SJCRH30 (cell line): ENCODE measurements around the gene EFCAB6. TPM values are rescaled to one million over a fixed set of nuclear protein-coding genes. Genes with fewer than 3 reads are reported as not detected.

Experiments used
- DNase-seq, 2 experiments: peaks; one replicate each; pipeline ENCODE4 v3.0.0-alpha.2; 2015 to 2020
- H3K27ac ChIP-seq: fragments of 250-450 bp; sonication (Bioruptor Pico); 2 replicates; pipeline ENCODE4 v1.5.1; 2020; ENCODE audit warnings: mild to moderate bottlenecking, moderate library complexity
- H3K27me3 ChIP-seq: fragments of 250-450 bp; sonication (Bioruptor Pico); 2 replicates; pipeline ENCODE4 v1.5.1; 2020; ENCODE audit warnings: mild to moderate bottlenecking, moderate library complexity
- H3K36me3 ChIP-seq: fragments of 250-450 bp; sonication (Bioruptor Pico); 2 replicates; pipeline ENCODE4 v1.5.1; 2020; ENCODE audit warnings: mild to moderate bottlenecking, moderate library complexity
- H3K4me1 ChIP-seq: fragments of 250-450 bp; sonication (Bioruptor Pico); 2 replicates; pipeline ENCODE4 v1.5.1; 2020; ENCODE audit warnings: mild to moderate bottlenecking, moderate library complexity
- H3K4me3 ChIP-seq: fragments of 250-450 bp; sonication (Bioruptor Pico); 2 replicates; pipeline ENCODE4 v1.5.1; 2020; ENCODE audit warnings: mild to moderate bottlenecking, moderate library complexity
- H3K9me3 ChIP-seq: fragments of 250-450 bp; sonication (Bioruptor Pico); replicated peaks from 2 replicates; pipeline ENCODE4 v1.5.1; 2020; ENCODE audit warnings: mild to moderate bottlenecking, moderate library complexity
- total RNA-seq: library from RNA; depleted of rRNA; stranded (reverse); fragments of >200 nt; shearing (Covaris generic); gene quantifications from 2 replicates; pipeline ENCODE4 v1.2.3, GENCODE V29; 2014

EFCAB6 gene
- total RNA-seq, 1 experiment from 2014 or later: not detected

DNA sequence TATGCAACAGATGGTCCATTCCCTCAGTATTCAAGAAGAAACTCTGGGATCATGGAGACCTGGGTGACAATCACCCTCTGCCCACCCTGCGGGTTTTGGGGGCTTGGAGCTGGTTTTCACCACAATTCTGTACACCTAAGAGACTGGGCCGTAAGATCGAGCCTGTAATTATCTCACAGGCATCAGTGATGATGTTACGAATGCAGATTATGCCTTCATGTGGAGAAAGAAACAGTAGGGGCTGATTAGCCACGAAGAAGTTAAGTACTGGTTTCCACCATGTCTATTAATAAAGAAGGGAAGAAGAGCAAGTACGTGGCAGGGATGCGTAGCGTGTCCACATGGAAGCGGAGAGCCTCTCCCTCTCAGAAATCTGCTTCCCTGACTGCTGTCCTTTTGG lies 5.3 kb upstream of the EFCAB6 start:
- peaks cover 14% of the 10 kb centered on the region for H3K27me3 ChIP-seq
- H3K9me3 ChIP-seq: no peaks in the 10 kb centered on the region
- H3K4me1 ChIP-seq: no peaks in the 10 kb centered on the region
- no peaks in the 10 kb centered on the region for H3K36me3 ChIP-seq
- H3K4me3 ChIP-seq: no peak overlapping the region
- H3K27ac ChIP-seq: no peak overlapping the region
- DNase-seq: no peak

- no peak for DNase-seq
- Histone ChIP-seq H3K36me3 (no peaks in the 10 kb centered on the region), H3K9me3 (no peaks in the 10 kb centered on the region), H3K27ac (no peak overlapping the region), H3K4me1 (no peaks in the 10 kb centered on the region), H3K4me3 (no peak overlapping the region), H3K27me3 (no peaks in the 10 kb centered on the region)
Observed at GRCh38 chr22:43814264-43814663, 2.2 kb upstream of the EFCAB6 start.

- H3K4me1 ChIP-seq: no peaks in the 10 kb centered on the region
- no peaks in the 10 kb centered on the region for H3K27me3 ChIP-seq
- no peak overlapping the region for H3K4me3 ChIP-seq
- no peaks in the 10 kb centered on the region for H3K36me3 ChIP-seq
- DNase-seq: no peak
- H3K9me3 ChIP-seq: no peaks in the 10 kb centered on the region
- no peak overlapping the region for H3K27ac ChIP-seq
Observed at GRCh38 chr22:43812890-43813289, 785 bp upstream of the EFCAB6 start.

GRCh38 chr22:43811777-43812148 lies 342 bp downstream of the EFCAB6 start:
- Histone ChIP-seq H3K27ac (no peak overlapping the region), H3K36me3 (no peaks in the 10 kb centered on the region), H3K9me3 (no peaks in the 10 kb centered on the region), H3K4me1 (no peaks in the 10 kb centered on the region), H3K4me3 (peak overlapping the region; percentile 55), H3K27me3 (no peaks in the 10 kb centered on the region)
- DNase-seq: no peak

- no peak for DNase-seq
- no peak overlapping the region for H3K27ac ChIP-seq
- no peaks in the 10 kb centered on the region for H3K36me3 ChIP-seq
- peaks cover 3% of the 10 kb centered on the region; the same call in 1 of the 2 replicates for H3K27me3 ChIP-seq
- 0 out of 2 replicates have a peak, but pooled peaks cover 3% of the 10 kb centered on the region for H3K9me3 ChIP-seq
- H3K4me3 ChIP-seq: no peak overlapping the region
- H3K4me1 ChIP-seq: no peaks in the 10 kb centered on the region
Observed at GRCh38 chr22:43802897-43803495, 9.1 kb downstream of the EFCAB6 start.

DNA sequence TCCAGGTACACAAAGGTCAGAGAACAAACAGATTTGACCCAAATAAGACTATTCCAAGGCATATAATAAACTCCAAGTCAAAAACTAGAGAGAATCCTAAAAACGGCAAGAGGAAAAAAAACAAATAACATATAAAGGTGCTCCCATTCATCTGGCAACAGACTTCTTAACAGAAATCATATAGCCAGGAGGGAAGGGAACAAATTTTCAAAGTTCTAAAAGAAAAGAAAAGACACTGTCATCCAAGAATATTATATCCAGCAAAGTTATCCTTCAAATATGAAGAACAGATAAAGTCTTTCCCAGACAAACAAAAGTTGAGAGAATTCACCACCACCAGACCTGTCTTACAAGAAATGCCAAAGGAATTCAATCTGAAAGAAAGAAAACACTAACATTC lies 11.1 kb downstream of the EFCAB6 start:
- Histone ChIP-seq H3K27ac (no peak overlapping the region), H3K4me3 (no peak overlapping the region), H3K4me1 (no peaks in the 10 kb centered on the region), H3K9me3 (0 out of 2 replicates have a peak, but pooled peaks cover 3% of the 10 kb centered on the region), H3K27me3 (peaks cover 3% of the 10 kb centered on the region; the same call in 1 of the 2 replicates), H3K36me3 (no peaks in the 10 kb centered on the region)
- DNase-seq: no peak

DNA sequence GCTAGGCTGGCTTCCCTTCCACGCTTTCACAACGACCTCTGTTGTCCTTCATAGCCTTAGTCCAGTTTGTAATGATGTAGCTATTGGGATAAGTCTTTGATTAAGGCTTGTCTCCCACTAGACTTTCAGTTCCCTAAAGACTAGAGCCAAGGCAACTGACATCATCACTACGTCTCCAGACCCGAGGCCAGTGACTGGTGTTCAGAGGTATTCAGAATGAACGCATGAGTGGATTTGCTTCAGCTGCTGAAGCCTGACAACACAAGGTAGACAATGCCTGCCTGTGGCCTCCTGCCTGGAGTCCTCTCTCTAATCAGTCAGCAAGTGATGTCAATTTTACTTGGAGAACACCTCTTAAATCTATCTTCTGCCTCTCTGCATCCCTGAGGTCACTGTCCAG lies 13.6 kb downstream of the EFCAB6 start:
- no peaks in the 10 kb centered on the region for H3K36me3 ChIP-seq
- H3K4me3 ChIP-seq: no peak overlapping the region
- 0 out of 2 replicates have a peak, but pooled peaks cover 3% of the 10 kb centered on the region for H3K9me3 ChIP-seq
- no peak for DNase-seq
- H3K4me1 ChIP-seq: no peaks in the 10 kb centered on the region
- no peak overlapping the region for H3K27ac ChIP-seq
- H3K27me3 ChIP-seq: no peaks in the 10 kb centered on the region

DNA sequence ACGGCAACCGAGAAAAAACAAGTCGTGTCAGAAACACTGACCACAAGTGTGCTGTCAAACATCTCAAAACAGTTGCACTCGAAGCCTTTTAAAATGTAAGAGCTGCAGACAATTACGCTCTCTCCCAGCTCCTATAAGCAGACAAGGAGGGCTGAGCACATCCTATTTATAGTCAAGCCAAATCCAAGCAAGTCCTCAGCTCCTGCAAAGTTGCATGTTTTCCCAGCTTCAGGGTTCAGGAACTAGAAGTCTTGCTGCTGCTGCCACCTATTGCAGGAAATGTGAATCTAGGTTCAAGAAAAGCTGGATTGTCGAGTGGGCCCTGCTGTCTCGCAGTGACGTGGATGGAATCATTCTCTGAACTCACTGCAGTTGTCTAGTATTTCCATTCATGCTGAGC lies 15.5 kb downstream of the EFCAB6 start:
- Histone ChIP-seq H3K36me3 (no peaks in the 10 kb centered on the region), H3K4me1 (no peaks in the 10 kb centered on the region), H3K27ac (no peak overlapping the region), H3K27me3 (no peaks in the 10 kb centered on the region), H3K4me3 (no peak overlapping the region), H3K9me3 (0 out of 2 replicates have a peak, but pooled peaks cover 3% of the 10 kb centered on the region)
- no peak for DNase-seq

GRCh38 chr22:43795320-43795719 lies 16.8 kb downstream of the EFCAB6 start:
- H3K36me3 ChIP-seq: no peaks in the 10 kb centered on the region
- DNase-seq: no peak

DNA sequence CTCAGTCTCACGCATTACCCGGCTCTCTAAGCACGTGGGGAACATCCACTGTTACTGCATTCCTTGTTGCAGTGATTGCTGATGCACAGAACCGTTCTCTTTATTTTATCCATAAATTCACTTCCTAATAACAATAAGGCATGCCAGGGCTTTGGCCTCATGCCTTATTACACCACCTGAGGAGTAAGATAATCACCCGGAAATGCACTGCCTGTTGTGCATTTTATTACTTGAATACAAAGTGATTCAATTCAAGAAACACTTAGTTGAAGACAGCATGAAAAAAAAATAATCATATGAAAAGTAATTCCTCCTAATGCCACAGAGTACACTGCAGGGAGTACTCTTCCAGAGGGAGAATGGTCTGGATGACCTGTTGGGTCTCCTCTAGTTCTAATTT lies 19.2 kb downstream of the EFCAB6 start:
- Histone ChIP-seq H3K36me3 (no peaks in the 10 kb centered on the region), H3K4me3 (no peak overlapping the region), H3K4me1 (no peaks in the 10 kb centered on the region), H3K9me3 (no peaks in the 10 kb centered on the region), H3K27me3 (no peaks in the 10 kb centered on the region), H3K27ac (no peak overlapping the region)
- DNase-seq: no peak

More at GRCh38 chr22:43795320-43795719, 16.8 kb downstream of the EFCAB6 start:
- no peaks in the 10 kb centered on the region for H3K4me1 ChIP-seq
- no peak overlapping the region for H3K4me3 ChIP-seq
- no peaks in the 10 kb centered on the region for H3K9me3 ChIP-seq
- H3K27me3 ChIP-seq: no peaks in the 10 kb centered on the region
- H3K27ac ChIP-seq: no peak overlapping the region

DNA sequence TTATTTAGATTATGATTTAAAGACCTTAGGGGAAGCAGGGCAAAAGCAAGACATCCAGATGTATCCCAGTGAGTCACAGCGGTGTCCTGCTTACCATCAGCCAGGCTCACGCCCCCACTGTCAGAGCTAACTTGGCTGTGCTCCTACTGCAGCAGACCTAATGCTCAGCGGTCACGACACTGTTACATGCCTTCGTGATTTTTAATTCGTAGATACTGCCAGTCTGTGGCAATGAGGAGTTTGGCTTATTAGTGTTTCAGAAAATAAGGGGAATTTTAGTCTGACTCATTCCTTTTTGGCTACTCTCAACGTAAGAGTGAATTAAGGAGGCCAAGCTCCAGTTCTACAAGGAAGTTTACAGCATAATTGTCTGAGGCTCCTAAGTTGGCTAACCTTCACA lies 22.7 kb downstream of the EFCAB6 start:
- Histone ChIP-seq H3K27ac (no peak overlapping the region), H3K9me3 (no peaks in the 10 kb centered on the region), H3K4me3 (no peak overlapping the region), H3K4me1 (no peaks in the 10 kb centered on the region), H3K27me3 (no peaks in the 10 kb centered on the region), H3K36me3 (no peaks in the 10 kb centered on the region)
- DNase-seq: no peak

- Histone ChIP-seq H3K4me1 (no peaks in the 10 kb centered on the region), H3K4me3 (no peak overlapping the region), H3K9me3 (no peaks in the 10 kb centered on the region), H3K27me3 (no peaks in the 10 kb centered on the region), H3K36me3 (no peaks in the 10 kb centered on the region), H3K27ac (no peak overlapping the region)
- no peak for DNase-seq
Observed at GRCh38 chr22:43783777-43784176, 28.3 kb downstream of the EFCAB6 start.

DNA sequence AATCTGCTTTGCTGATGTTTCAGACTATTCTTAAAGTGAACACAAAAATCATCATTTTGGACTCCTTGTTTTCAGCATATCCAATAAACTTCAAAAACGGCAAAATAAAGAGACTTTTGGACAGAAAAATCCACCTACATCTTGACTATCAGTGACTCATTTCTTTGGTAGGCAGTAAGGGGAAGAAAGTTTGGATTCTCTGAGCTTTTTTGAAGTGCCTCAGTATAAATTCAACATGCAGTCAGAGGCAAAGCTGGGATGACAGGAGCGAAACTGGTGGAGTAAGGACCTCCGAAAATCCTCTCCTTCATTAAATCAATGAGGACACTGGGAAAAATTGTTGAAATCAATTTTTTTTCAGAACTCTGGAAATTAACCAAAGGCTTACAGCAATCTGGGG lies 29.7 kb downstream of the EFCAB6 start:
- Histone ChIP-seq H3K27me3 (no peaks in the 10 kb centered on the region), H3K9me3 (no peaks in the 10 kb centered on the region), H3K27ac (no peak overlapping the region), H3K4me3 (no peak overlapping the region), H3K4me1 (no peaks in the 10 kb centered on the region), H3K36me3 (no peaks in the 10 kb centered on the region)
- no peak for DNase-seq

DNA sequence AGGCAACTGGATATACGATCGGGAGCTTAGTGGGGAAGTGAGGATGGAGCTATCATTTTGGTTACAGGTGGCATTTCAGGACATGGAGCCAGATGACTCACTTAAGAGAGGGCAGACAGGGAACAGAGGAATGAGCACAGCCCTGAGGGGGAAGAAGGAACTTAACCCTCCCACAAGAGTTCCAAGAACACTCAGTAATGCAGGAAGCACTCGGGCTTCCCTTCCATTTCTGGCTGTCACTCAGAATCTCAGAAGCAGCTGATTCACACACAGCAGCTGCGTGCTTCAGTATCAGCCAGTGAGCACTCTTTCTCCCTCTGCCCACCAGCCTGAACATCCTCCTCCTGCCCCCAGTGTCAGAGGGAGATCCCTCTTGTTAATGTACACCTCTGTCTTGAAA lies 34.8 kb downstream of the EFCAB6 start:
- Histone ChIP-seq H3K9me3 (no peaks in the 10 kb centered on the region), H3K27me3 (no peaks in the 10 kb centered on the region), H3K4me1 (no peaks in the 10 kb centered on the region), H3K4me3 (no peak overlapping the region), H3K27ac (no peak overlapping the region), H3K36me3 (no peaks in the 10 kb centered on the region)
- peak in 1 of 2 experiments; percentile 10 for DNase-seq

GRCh38 chr22:43776081-43776670 lies 35.9 kb downstream of the EFCAB6 start:
- no peak for DNase-seq
- no peak overlapping the region for H3K27ac ChIP-seq
- H3K27me3 ChIP-seq: no peaks in the 10 kb centered on the region
- H3K9me3 ChIP-seq: no peaks in the 10 kb centered on the region
- no peaks in the 10 kb centered on the region for H3K36me3 ChIP-seq
- H3K4me3 ChIP-seq: no peak overlapping the region
- no peaks in the 10 kb centered on the region for H3K4me1 ChIP-seq

DNA sequence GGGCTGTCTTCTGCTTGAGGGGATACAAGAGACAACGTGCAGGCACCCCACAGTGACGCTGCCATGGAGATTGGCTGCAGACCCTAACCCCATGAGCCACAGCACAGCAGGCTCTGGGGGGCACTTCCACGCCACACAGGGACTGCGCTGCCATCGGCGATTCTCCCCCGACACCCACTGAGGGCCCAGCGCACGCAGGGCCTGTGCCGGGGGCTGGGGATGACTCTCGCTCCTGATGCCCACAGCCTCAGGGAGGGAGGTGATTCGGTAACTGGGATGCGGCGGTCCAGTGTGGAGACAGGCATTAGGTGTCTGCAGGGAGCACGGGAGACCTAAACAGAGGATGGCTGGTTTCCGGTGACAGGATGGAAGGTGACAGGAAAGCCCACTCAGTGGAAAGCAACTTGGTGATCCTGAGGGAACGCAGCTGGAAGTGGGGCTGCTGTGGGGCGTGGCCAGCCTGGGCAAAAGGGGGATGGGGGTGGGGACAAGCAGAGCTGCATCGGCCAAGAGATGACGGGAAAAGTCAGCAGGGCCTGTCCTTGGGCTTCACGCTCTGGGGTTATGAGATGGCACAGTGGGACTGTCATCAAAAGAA lies 37.7 kb downstream of the EFCAB6 start:
- Histone ChIP-seq H3K27me3 (no peaks in the 10 kb centered on the region), H3K9me3 (no peaks in the 10 kb centered on the region), H3K4me3 (no peak overlapping the region), H3K4me1 (no peaks in the 10 kb centered on the region), H3K36me3 (no peaks in the 10 kb centered on the region), H3K27ac (no peak overlapping the region)
- DNase-seq: no peak
